Measurements from ENCODE around the gene CH25H. TPM values are rescaled to one million over a fixed set of nuclear protein-coding genes. Genes with fewer than 3 reads are reported as not detected.

CH25H gene
- total RNA-seq, 1 experiment from 2014 or later: not detected

DNA sequence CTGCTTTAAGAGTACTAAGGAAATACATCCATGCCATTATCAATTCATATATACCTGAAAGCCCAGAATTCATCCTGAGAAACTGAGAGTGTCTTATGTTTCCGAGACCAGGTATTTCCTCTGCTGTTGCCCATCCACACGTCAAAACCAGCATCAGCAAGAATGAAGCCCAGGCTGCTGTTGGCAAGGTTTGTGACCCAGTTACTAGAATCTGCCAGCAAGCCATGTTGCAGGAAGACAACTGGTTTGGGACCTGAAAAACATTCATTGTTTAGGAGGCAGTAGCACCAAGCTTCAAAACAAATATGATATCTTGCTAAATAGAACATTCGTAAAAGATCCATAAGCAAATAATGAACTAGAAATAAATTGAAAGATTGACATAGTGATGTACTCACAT lies 21.0 kb upstream of the CH25H start:
- CTCF ChIA-PET: no interaction called here
- POLR2A ChIA-PET (ENCODE audit: unreplicated experiment): no interaction called here
- H3K9me3 ChIP-seq (ENCODE audit: low read length): no peaks in the 10 kb centered on the region
- H3K4me1 ChIP-seq (ENCODE audit: insufficient read depth, low read length): no peaks in the 10 kb centered on the region
- intact Hi-C loops (cut with micrococcal nuclease): no loop called here
- no peaks in the 10 kb centered on the region for H3K9me2 ChIP-seq (replicated peaks; ENCODE audit: low read length)
- H3F3A ChIP-seq (ENCODE audit: low read length, unreplicated experiment): no peaks in the 10 kb centered on the region
- no peaks in the 10 kb centered on the region for H4K20me1 ChIP-seq (ENCODE audit: low read length)
- no peak for ATAC-seq
- H3K4me3 ChIP-seq (ENCODE audit: low read length): no peak overlapping the region
- no peak for DNase-seq
- H3K27ac ChIP-seq (ENCODE audit: low read length): no peak overlapping the region
- no peak for TF ChIP-seq EZH2phosphoT487 (IDR thresholded peaks at IDR 0.05; ENCODE audit: borderline replicate concordance, low read length)
- TF ChIP-seq, protein P1, sequence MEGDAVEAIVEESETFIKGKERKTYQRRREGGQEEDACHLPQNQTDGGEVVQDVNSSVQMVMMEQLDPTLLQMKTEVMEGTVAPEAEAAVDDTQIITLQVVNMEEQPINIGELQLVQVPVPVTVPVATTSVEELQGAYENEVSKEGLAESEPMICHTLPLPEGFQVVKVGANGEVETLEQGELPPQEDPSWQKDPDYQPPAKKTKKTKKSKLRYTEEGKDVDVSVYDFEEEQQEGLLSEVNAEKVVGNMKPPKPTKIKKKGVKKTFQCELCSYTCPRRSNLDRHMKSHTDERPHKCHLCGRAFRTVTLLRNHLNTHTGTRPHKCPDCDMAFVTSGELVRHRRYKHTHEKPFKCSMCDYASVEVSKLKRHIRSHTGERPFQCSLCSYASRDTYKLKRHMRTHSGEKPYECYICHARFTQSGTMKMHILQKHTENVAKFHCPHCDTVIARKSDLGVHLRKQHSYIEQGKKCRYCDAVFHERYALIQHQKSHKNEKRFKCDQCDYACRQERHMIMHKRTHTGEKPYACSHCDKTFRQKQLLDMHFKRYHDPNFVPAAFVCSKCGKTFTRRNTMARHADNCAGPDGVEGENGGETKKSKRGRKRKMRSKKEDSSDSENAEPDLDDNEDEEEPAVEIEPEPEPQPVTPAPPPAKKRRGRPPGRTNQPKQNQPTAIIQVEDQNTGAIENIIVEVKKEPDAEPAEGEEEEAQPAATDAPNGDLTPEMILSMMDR (conservative IDR thresholded peaks at IDR 0.05; ENCODE audit: low read depth, low read length): no peak
- TF ChIP-seq EZH2 (IDR thresholded peaks at IDR 0.05; ENCODE audit: low read length, unreplicated experiment): no peak
- H3K4me2 ChIP-seq (ENCODE audit: low read length): no peak overlapping the region
- H3K9ac ChIP-seq (ENCODE audit: low read length): no peak overlapping the region
- H2AFZ ChIP-seq (ENCODE audit: low read length): no peak overlapping the region
- peaks cover 10% of the 10 kb centered on the region; the same call in 1 of the 2 replicates for H3K36me3 ChIP-seq (ENCODE audit: low read depth, low read length)
- no TSS peak for BruUV-seq (replicated peaks)
- H3K79me2 ChIP-seq (ENCODE audit: low read length): no peaks in the 10 kb centered on the region
- no peaks in the 10 kb centered on the region for H3K27me3 ChIP-seq (ENCODE audit: low read length)

DNA sequence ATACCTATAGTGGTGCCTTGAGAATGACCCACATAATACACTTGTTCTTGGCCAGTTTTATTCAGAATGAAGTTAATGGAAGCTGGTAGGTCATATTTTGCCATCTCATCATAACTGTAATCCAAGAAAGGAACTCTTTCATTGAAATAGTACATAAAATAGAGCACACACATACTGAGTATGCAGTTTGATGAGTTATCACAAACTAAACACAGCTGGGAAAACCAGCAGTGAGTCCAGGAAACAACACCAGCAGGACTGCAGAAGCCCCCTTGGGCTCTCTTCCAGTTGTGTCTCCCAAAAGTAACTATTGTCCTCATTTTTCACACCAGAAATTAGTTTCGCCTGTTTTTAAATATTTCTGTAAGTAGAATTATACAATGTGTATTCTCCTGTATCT lies 19.8 kb upstream of the CH25H start:
- ATAC-seq (no peak), DNase-seq (no peak)
- Histone ChIP-seq H3K9me2 (replicated peaks; ENCODE audit: low read length) (no peaks in the 10 kb centered on the region), H3F3A (ENCODE audit: low read length, unreplicated experiment) (no peaks in the 10 kb centered on the region), H3K36me3 (ENCODE audit: low read depth, low read length) (peaks cover 13% of the 10 kb centered on the region; the same call in 1 of the 2 replicates), H2AFZ (ENCODE audit: low read length) (no peak overlapping the region), H3K4me1 (ENCODE audit: insufficient read depth, low read length) (no peaks in the 10 kb centered on the region), H3K27me3 (ENCODE audit: low read length) (no peaks in the 10 kb centered on the region), H3K79me2 (ENCODE audit: low read length) (no peaks in the 10 kb centered on the region), H3K27ac (ENCODE audit: low read length) (no peak overlapping the region), H3K9ac (ENCODE audit: low read length) (no peak overlapping the region), H3K4me2 (ENCODE audit: low read length) (no peak overlapping the region), H3K9me3 (ENCODE audit: low read length) (no peaks in the 10 kb centered on the region), H3K4me3 (ENCODE audit: low read length) (no peak overlapping the region), H4K20me1 (ENCODE audit: low read length) (no peaks in the 10 kb centered on the region)
- TF ChIP-seq EZH2phosphoT487 (IDR thresholded peaks at IDR 0.05; ENCODE audit: borderline replicate concordance, low read length) (no peak), EZH2 (IDR thresholded peaks at IDR 0.05; ENCODE audit: low read length, unreplicated experiment) (no peak)
- TF ChIP-seq, protein P1 (conservative IDR thresholded peaks at IDR 0.05; ENCODE audit: low read depth, low read length): no peak
- CTCF ChIA-PET: no interaction called here
- intact Hi-C loops (cut with micrococcal nuclease): no loop called here
- POLR2A ChIA-PET (ENCODE audit: unreplicated experiment): no interaction called here
- BruUV-seq (replicated peaks): no TSS peak

DNA sequence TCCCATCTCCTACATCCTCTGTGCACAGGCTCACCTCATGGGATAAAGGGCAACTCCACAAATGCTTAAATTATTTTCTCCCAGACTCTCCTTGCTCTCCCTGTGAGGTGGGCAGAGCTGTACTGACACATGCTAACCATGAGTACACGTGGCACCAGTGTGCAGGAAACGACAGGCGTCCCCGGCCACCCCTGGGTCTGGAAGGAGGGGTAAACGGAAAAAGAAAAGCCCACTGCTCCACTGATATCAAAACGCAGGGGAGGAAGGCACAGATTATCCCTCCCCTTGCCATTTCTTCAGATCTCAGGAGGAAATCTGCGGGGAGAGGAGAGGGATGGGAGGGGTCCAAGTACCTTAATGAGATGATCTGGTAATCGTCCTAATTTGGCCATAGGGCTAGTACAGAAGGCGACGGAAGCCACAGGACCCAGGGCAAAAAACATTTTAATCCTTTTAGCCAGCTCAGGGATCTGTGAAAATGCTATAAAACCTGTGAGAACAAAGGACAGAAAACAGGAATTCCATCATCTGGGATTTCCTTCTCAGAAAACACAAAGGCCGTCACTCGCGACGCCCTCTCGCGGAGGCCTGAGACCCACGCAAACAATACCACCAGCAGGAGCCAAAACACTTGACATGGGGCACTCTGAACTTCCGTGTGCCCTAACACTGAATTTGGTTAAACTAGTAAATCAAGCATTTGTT lies 17.8 kb upstream of the CH25H start:
- Histone ChIP-seq H4K20me1 (ENCODE audit: low read length) (no peaks in the 10 kb centered on the region), H3K36me3 (ENCODE audit: low read depth, low read length) (peaks cover 14% of the 10 kb centered on the region; the same call in 1 of the 2 replicates), H3K4me3 (ENCODE audit: low read length) (no peak overlapping the region), H3F3A (ENCODE audit: low read length, unreplicated experiment) (no peaks in the 10 kb centered on the region), H3K27ac (ENCODE audit: low read length) (no peak overlapping the region), H3K9me3 (ENCODE audit: low read length) (no peaks in the 10 kb centered on the region), H3K79me2 (ENCODE audit: low read length) (no peaks in the 10 kb centered on the region), H3K9me2 (replicated peaks; ENCODE audit: low read length) (no peaks in the 10 kb centered on the region), H2AFZ (ENCODE audit: low read length) (no peak overlapping the region), H3K4me2 (ENCODE audit: low read length) (no peak overlapping the region), H3K9ac (ENCODE audit: low read length) (no peak overlapping the region), H3K27me3 (ENCODE audit: low read length) (no peaks in the 10 kb centered on the region), H3K4me1 (ENCODE audit: insufficient read depth, low read length) (no peaks in the 10 kb centered on the region)
- ChIA-PET POLR2A (ENCODE audit: unreplicated experiment) (no interaction called here), CTCF (no interaction called here)
- TF ChIP-seq EZH2 (IDR thresholded peaks at IDR 0.05; ENCODE audit: low read length, unreplicated experiment): no peak
- no peak for TF ChIP-seq EZH2phosphoT487 (IDR thresholded peaks at IDR 0.05; ENCODE audit: borderline replicate concordance, low read length)
- TF ChIP-seq, protein P1 (conservative IDR thresholded peaks at IDR 0.05; ENCODE audit: low read depth, low read length): no peak
- ATAC-seq (no peak), DNase-seq (no peak)
- intact Hi-C loops (cut with micrococcal nuclease): no loop called here
- BruUV-seq (replicated peaks): no TSS peak
